Activated naive CD8-positive, alpha-beta T cell treated with anti-CD3 and anti-CD28 coated beads, Interleukin-2, amount 10 ng/mL, durations not matched to agents 7 days and 5 days (primary cell): ENCODE measurements around the gene IRF2. TPM values are rescaled to one million over a fixed set of nuclear protein-coding genes. Genes with fewer than 3 reads are reported as not detected.

ENCODE experiments used
- ATAC-seq: fragments of 150-1000 bp; cut with Tn5 transposase; one replicate; pipeline ENCODE4 v1.10.0; 2021; ENCODE audit warnings: low read depth, moderate library complexity
- POLR2A ChIA-PET: fragments of 350-600 bp; sonication (Branson Sonifier 250); formaldehyde crosslinking; loops from one replicate; lab custom pipeline; 2021; ENCODE audit warnings: antibody characterized with exemption; lab: Charles Lee
- DNase-seq: peaks from one replicate; pipeline ENCODE4 v3.0.0; 2021
- H3K27ac Mint-ChIP-seq: one replicate; pipeline ENCODE4 v1.8.0; 2022; ENCODE audit warnings: mild to moderate bottlenecking, mixed read lengths
- H3K27me3 Mint-ChIP-seq: one replicate; pipeline ENCODE4 v1.8.0; 2022; ENCODE audit warnings: mild to moderate bottlenecking, moderate library complexity, mixed read lengths
- H3K36me3 Mint-ChIP-seq: one replicate; pipeline ENCODE4 v1.8.0; 2021; ENCODE audit warnings: mild to moderate bottlenecking, mixed read lengths
- H3K4me1 Mint-ChIP-seq: one replicate; pipeline ENCODE4 v1.8.0; 2021; ENCODE audit warnings: mixed read lengths
- H3K4me3 Mint-ChIP-seq: one replicate; pipeline ENCODE4 v1.8.0; 2022; ENCODE audit warnings: mild to moderate bottlenecking, moderate library complexity, mixed read lengths
- H3K9me3 Mint-ChIP-seq: one replicate; pipeline ENCODE4 v1.8.0; 2021; ENCODE audit warnings: mixed read lengths
- total RNA-seq, 2 experiments: library from RNA; stranded (reverse); gene quantifications; one replicate each; pipeline ENCODE4 v1.2.3, GENCODE V29; 2021

IRF2 gene
- total RNA-seq, 2 experiments from 2014 or later = 72.0 to 73.2 TPM

DNA sequence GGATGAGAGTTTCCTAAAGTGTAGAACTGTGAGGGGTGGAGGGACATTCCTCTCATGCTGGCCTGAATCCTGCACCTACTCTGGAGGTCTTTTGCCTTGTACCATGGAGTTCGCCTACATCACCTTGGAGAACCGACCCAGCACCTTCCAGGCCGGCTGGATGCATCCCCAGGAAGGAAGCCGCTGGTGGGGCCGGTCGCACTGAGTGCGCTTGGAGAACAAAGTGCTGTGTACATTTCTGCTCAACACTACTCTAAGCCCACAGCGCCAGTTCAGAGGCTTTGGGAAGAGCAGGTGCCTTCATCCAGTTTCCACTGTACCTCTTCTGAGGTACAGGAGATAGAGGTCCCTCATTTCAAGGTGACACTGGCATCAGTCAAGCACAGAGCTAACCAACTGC, 15.4 kb upstream of the IRF2 start:
- POLR2A ChIA-PET = no interaction called here
- no peak for ATAC-seq
- DNase-seq = no peak
- Mint-ChIP-seq H3K27me3 (peaks cover 2% of the 10 kb centered on the region), H3K27ac (no peak overlapping the region), H3K4me3 (no peak overlapping the region), H3K36me3 (peaks cover 10% of the 10 kb centered on the region), H3K4me1 (peaks cover 4% of the 10 kb centered on the region), H3K9me3 (peaks cover 7% of the 10 kb centered on the region)

- no peak for ATAC-seq
- H3K4me1 Mint-ChIP-seq = peaks cover 5% of the 10 kb centered on the region
- H3K9me3 Mint-ChIP-seq = peaks cover 9% of the 10 kb centered on the region
These were observed 13.2 kb upstream of the IRF2 start for GRCh38 chr4:184487503-184487902.

DNA sequence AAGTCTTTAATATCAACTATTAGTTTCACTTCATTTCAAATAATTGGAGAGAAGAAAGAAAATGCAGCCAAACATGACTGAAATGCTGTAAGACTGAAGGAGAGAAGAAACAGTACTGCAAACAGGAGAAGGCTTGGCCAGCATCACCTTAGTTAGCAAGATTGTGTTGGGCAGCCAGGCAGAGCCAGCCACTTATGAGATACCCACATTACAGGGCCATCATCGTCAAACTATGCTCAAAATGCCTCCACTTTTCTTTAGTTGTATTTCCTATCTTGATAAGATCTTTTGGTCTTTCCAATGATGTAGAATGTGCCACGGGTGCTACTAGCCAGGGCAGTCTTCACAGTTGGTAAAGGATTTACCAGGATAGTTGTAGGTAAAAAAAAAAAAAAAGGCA, 10.9 kb upstream of the IRF2 start:
- peaks cover 24% of the 10 kb centered on the region for H3K36me3 Mint-ChIP-seq
- DNase-seq (no peak), ATAC-seq (no peak)
- no peak overlapping the region for H3K4me3 Mint-ChIP-seq
- no peak overlapping the region for H3K27ac Mint-ChIP-seq
- H3K9me3 Mint-ChIP-seq = peaks cover 9% of the 10 kb centered on the region
- no peaks in the 10 kb centered on the region for H3K27me3 Mint-ChIP-seq
- POLR2A ChIA-PET = no interaction called here
- H3K4me1 Mint-ChIP-seq = peaks cover 12% of the 10 kb centered on the region

More at GRCh38 chr4:184487503-184487902, 13.2 kb upstream of the IRF2 start:
- POLR2A ChIA-PET = no interaction called here
- DNase-seq = no peak
- peak overlapping the region; percentile 58 for H3K27ac Mint-ChIP-seq
- no peak overlapping the region for H3K4me3 Mint-ChIP-seq
- H3K36me3 Mint-ChIP-seq = peaks cover 14% of the 10 kb centered on the region
- H3K27me3 Mint-ChIP-seq = no peaks in the 10 kb centered on the region

- peaks cover 43% of the 10 kb centered on the region for H3K36me3 Mint-ChIP-seq
These were observed 7.2 kb upstream of the IRF2 start for GRCh38 chr4:184481544-184481943.

DNA sequence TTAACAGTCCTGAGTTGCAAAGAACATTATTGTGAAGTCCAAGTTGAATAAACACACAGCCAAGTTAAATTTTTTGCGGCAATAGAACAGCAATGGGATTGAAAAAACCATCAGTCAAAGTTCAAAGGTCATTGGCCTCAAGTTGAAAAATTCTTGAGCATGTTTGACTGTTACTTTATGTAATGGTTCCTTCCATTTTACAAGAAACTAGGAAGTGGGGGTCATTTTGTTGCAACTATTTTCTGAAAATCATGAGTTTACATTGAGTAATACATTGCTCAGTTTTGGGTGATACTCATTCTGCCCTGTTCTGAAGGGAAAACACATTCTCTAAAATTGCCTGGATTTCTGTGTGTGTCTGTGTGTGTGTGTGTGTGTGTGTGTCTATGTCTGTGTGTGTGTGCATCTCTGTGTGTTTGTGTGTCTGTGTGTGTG, 5.2 kb upstream of the IRF2 start:
- ATAC-seq = no peak
- POLR2A ChIA-PET = no interaction called here

More at GRCh38 chr4:184481544-184481943, 7.2 kb upstream of the IRF2 start:
- POLR2A ChIA-PET = no interaction called here
- no peak for ATAC-seq
- H3K27me3 Mint-ChIP-seq = no peaks in the 10 kb centered on the region
- no peak overlapping the region for H3K4me3 Mint-ChIP-seq
- H3K27ac Mint-ChIP-seq = no peak overlapping the region
- DNase-seq = no peak
- H3K4me1 Mint-ChIP-seq = peaks cover 35% of the 10 kb centered on the region
- H3K9me3 Mint-ChIP-seq = peaks cover 9% of the 10 kb centered on the region

DNA sequence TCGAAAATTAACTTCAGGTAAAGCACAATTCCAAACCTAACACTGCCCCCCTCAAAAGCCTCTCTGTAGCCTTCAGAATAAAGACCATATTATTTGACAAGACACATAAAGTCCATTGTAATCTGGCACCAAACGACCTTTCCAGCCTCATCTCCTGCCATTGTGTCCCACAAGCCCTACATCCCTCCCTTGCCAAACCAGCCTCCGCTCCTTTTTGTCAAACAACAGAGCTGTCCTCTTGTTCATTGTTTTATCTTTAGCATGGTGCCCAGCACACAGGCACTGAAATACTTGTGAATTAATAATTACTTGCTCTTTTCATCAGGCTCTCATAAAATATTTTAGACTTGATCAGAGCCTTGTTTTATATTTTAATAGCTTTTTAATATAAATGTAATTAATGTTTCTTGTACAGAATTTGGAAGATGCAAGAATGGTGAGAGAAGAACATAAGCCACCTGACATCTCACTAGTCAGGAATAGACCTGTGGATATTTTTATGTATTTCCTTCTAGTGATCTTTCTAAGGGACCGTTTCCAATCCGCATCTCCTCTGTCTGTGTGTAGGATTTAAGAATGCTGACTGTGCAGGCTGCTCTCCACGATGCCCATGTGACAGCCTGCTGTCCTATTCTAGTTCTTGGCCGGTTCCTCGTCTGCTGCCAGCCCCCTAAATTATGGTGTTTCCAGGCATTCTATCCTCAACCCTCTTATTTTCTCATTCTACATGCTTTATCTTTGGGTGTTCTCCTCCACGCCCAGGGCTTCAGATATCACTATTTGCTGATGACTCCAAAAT, 3.0 kb upstream of the IRF2 start:
- peaks cover 44% of the 10 kb centered on the region for H3K36me3 Mint-ChIP-seq
- H3K27me3 Mint-ChIP-seq = no peaks in the 10 kb centered on the region
- no peak for ATAC-seq
- DNase-seq = no peak
- POLR2A ChIA-PET = interaction anchor here (0.6 to 4.0 kb wide), 5 partner anchors 33 to 247 kb away, joined by 3 to 142 read pairs (median 4); no protein-coding TSS in a partner anchor
- peak overlapping the region; percentile 96 for H3K27ac Mint-ChIP-seq
- no peaks in the 10 kb centered on the region for H3K9me3 Mint-ChIP-seq
- H3K4me3 Mint-ChIP-seq = peak overlapping the region; percentile 93
- H3K4me1 Mint-ChIP-seq = peaks cover 39% of the 10 kb centered on the region

More for the DNA sequence above, 5.2 kb upstream of the IRF2 start:
- no peaks in the 10 kb centered on the region for H3K27me3 Mint-ChIP-seq
- peaks cover 6% of the 10 kb centered on the region for H3K9me3 Mint-ChIP-seq
- H3K4me3 Mint-ChIP-seq = no peak overlapping the region
- peaks cover 50% of the 10 kb centered on the region for H3K36me3 Mint-ChIP-seq
- H3K4me1 Mint-ChIP-seq = peaks cover 43% of the 10 kb centered on the region
- DNase-seq = no peak
- H3K27ac Mint-ChIP-seq = no peak overlapping the region

- Mint-ChIP-seq H3K4me3 (peak overlapping the region; percentile 93), H3K36me3 (peaks cover 43% of the 10 kb centered on the region), H3K27ac (peak overlapping the region; percentile 96), H3K9me3 (no peaks in the 10 kb centered on the region), H3K27me3 (no peaks in the 10 kb centered on the region), H3K4me1 (peaks cover 43% of the 10 kb centered on the region)
- POLR2A ChIA-PET = interaction anchor here (0.6 to 4.0 kb wide), 9 partner anchors 29 to 247 kb away, joined by 3 to 142 read pairs (median 4); no protein-coding TSS in a partner anchor
- no peak for ATAC-seq
- peak; percentile 48 for DNase-seq
These were observed 2.3 kb upstream of the IRF2 start for GRCh38 chr4:184476695-184477094.

DNA sequence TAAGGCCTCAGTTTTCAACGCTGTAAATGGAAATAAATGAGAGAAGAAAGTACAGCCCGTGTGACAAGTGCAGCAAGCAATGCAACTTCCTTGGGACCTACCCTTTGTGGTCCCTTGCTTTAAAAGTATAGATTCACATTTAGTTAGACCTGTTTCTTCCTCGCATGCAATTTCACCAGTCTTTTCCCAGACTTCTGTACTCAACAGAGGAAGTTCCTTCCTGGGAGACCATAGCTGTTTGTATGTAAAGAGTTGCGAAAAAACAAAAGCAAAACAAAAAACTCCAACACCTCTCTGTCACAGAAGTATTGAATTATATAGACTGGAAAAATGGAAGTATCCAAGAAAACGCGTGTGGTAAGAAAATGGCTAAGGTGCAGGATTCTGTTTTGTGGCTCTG, 1.1 kb upstream of the IRF2 start:
- peaks cover 36% of the 10 kb centered on the region for H3K36me3 Mint-ChIP-seq
- H3K27ac Mint-ChIP-seq = peak overlapping the region; percentile 96
- peak overlapping the region; percentile 93 for H3K4me3 Mint-ChIP-seq
- no peaks in the 10 kb centered on the region for H3K9me3 Mint-ChIP-seq
- no peaks in the 10 kb centered on the region for H3K27me3 Mint-ChIP-seq
- H3K4me1 Mint-ChIP-seq = peaks cover 48% of the 10 kb centered on the region
- POLR2A ChIA-PET = interaction anchor here (0.6 to 4.0 kb wide), 23 partner anchors 8 to 245 kb away, joined by 3 to 142 read pairs (median 11); partner anchors contain the start of genes CASP3 and PRIMPOL
- DNase-seq (no peak), ATAC-seq (no peak)

GRCh38 chr4:184475096-184475461, 729 bp upstream of the IRF2 start:
- H3K27me3 Mint-ChIP-seq = no peaks in the 10 kb centered on the region
- peak overlapping the region; percentile 96 for H3K27ac Mint-ChIP-seq
- H3K9me3 Mint-ChIP-seq = no peaks in the 10 kb centered on the region
- peak overlapping the region; percentile 93 for H3K4me3 Mint-ChIP-seq
- H3K4me1 Mint-ChIP-seq = peaks cover 48% of the 10 kb centered on the region
- POLR2A ChIA-PET = interaction anchor here (0.6 to 4.0 kb wide), 31 partner anchors 9 to 259 kb away, joined by 3 to 142 read pairs (median 7); partner anchors contain the start of genes CASP3, CENPU and PRIMPOL
- DNase-seq (peak; percentile 61), ATAC-seq (peak; percentile 6)
- peaks cover 36% of the 10 kb centered on the region for H3K36me3 Mint-ChIP-seq

- no peaks in the 10 kb centered on the region for H3K9me3 Mint-ChIP-seq
- H3K4me1 Mint-ChIP-seq = peaks cover 47% of the 10 kb centered on the region
- POLR2A ChIA-PET = interaction anchor here (0.6 to 4.0 kb wide), 35 partner anchors 20 to 260 kb away, joined by 3 to 142 read pairs (median 5); partner anchors contain the start of genes CASP3, CENPU and PRIMPOL
- H3K27ac Mint-ChIP-seq = peak overlapping the region; percentile 96
- H3K36me3 Mint-ChIP-seq = peaks cover 33% of the 10 kb centered on the region
- no peaks in the 10 kb centered on the region for H3K27me3 Mint-ChIP-seq
- peak overlapping the region; percentile 93 for H3K4me3 Mint-ChIP-seq
- DNase-seq (peak; percentile 61), ATAC-seq (peak; percentile 27)
These were observed 669 bp downstream of the IRF2 start for GRCh38 chr4:184473499-184474262.

GRCh38 chr4:184472614-184473498, 1.5 kb downstream of the IRF2 start:
- Mint-ChIP-seq H3K9me3 (no peaks in the 10 kb centered on the region), H3K36me3 (peaks cover 36% of the 10 kb centered on the region), H3K27me3 (no peaks in the 10 kb centered on the region)

DNA sequence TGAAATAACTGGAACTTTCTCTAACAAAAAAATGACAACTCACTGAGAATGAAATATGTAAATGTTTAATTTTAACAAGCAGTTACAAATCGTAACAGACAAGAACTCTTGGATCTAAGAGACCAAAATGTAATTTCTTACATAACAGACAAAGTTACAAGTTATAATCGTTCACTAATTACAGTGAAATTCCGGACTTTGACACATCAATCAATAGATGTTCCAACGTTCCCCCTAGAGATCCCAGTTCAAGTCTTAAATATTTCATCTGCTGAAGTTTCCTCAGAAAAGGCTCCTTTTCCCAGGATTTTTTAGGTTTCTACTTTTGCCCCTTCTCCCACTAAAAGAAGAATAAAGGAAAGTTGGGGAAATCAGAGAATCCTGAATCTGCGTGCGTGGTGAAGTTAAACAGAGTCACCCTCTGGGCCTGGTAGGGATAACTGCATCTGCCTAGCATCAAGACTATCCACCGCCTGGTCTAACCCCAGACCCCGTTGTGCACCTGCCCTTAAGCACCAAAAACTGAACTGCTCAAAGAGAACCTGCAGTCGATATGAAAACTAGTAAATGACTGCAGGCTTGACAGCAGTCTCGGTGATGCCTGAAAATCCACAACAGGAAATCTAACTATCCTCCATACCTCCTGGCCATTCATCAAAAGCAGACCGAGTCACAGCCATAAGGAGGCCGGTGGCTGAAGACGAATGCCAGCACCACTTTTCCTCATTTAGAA, 2.3 kb downstream of the IRF2 start:
- POLR2A ChIA-PET = interaction anchor here (0.7 to 1.0 kb wide), 4 partner anchors 23 to 65 kb away, joined by 3 to 8 read pairs (median 5); no protein-coding TSS in a partner anchor
- ATAC-seq = no peak
- Mint-ChIP-seq H3K27ac (peak overlapping the region; percentile 86), H3K36me3 (peaks cover 37% of the 10 kb centered on the region), H3K27me3 (no peaks in the 10 kb centered on the region), H3K9me3 (no peaks in the 10 kb centered on the region), H3K4me3 (peak overlapping the region; percentile 89), H3K4me1 (peaks cover 46% of the 10 kb centered on the region)
- no peak for DNase-seq

More at GRCh38 chr4:184472614-184473498, 1.5 kb downstream of the IRF2 start:
- POLR2A ChIA-PET = interaction anchor here (0.6 to 2.5 kb wide), 6 partner anchors 24 to 206 kb away, joined by 3 to 36 read pairs (median 6); no protein-coding TSS in a partner anchor
- ATAC-seq (peak; percentile 20), DNase-seq (peak; percentile 79)
- Mint-ChIP-seq H3K4me3 (peak overlapping the region; percentile 89), H3K4me1 (peaks cover 46% of the 10 kb centered on the region), H3K27ac (peak overlapping the region; percentile 86)
